Endothelial cell of umbilical vein (primary cell): ENCODE data around the gene KRTAP17-1. TPM values are rescaled to one million over a fixed set of nuclear protein-coding genes. Genes with fewer than 3 reads are reported as not detected.

ENCODE experiments used
- BruUV-seq: library from RNA; stranded (reverse); fragments of 400-500 nt; replicated peaks from 2 replicates; lab custom pipeline; 2021; lab: Mats Ljungman, UMichigan
- CTCF ChIA-PET: fragments of 300-600, 350-600 bp; sonication (Branson Sonifier 250); formaldehyde crosslinking; loops from one replicate; lab custom pipeline; 2021; ENCODE audit warnings: antibody characterized with exemption, inconsistent platforms; lab: Charles Lee
- POLR2A ChIA-PET: fragments of 300-600, 350-600 bp; sonication (Branson Sonifier 250); formaldehyde crosslinking; loops from one replicate; lab custom pipeline; 2021; ENCODE audit warnings: antibody characterized with exemption, inconsistent platforms; lab: Charles Lee
- DNase-seq: peaks from one replicate; pipeline ENCODE4 v3.0.0-alpha.2; 2011; ENCODE audit warnings: low read depth, low spot score
- FAIRE-seq: peaks from 2 replicates; lab custom pipeline; 2011; peaks lifted over from hg19 to GRCh38; lab: Jason Lieb, UNC
- H2AFZ ChIP-seq: 2 replicates; pipeline ENCODE4 v1.6.0; 2012; ENCODE audit warnings: low read depth, low read length, control low read depth, inconsistent platforms
- H3K27ac ChIP-seq: 2 replicates; pipeline ENCODE4 v1.5.1; 2011; ENCODE audit warnings: low read depth, mild to moderate bottlenecking, control low read depth, low read length, moderate library complexity; ENCODE audit not compliant: insufficient read depth
- H3K27me3 ChIP-seq, 2 experiments: 2 replicates each; pipeline versions ENCODE4 v1.6.0 to v1.6.1; 2011; ENCODE audit warnings: low read length in 2 of 2, mixed read lengths in 1 of 2; ENCODE audit not compliant: control insufficient read depth in 2 of 2, insufficient read depth in 2 of 2
- H3K36me3 ChIP-seq, 2 experiments: 2 replicates in 1 of 2; 3 replicates in 1 of 2; pipeline ENCODE4 v1.5.1; 2011; ENCODE audit warnings: low read length in 2 of 2, mild to moderate bottlenecking in 1 of 2, moderate library complexity in 1 of 2; ENCODE audit not compliant: control insufficient read depth in 2 of 2, insufficient read depth in 2 of 2; ENCODE audit errors: extremely low read depth in 1 of 2
- H3K4me1 ChIP-seq: 3 replicates; pipeline ENCODE4 v1.5.1; 2011; ENCODE audit warnings: mild to moderate bottlenecking, low read length; ENCODE audit not compliant: control insufficient read depth, insufficient read depth; ENCODE audit errors: extremely low read depth
- H3K4me2 ChIP-seq: 2 replicates; pipeline ENCODE4 v1.6.1; 2011; ENCODE audit warnings: low read length, control low read depth, mixed read lengths; ENCODE audit not compliant: insufficient read depth
- H3K4me3 ChIP-seq, 3 experiments: fragments of 200-600 bp in 1 of 3; sonication (generic), shearing (Covaris generic) in 1 of 3; replicated peaks in 1 of 3; 2 replicates each; pipeline ENCODE4 v1.5.1; 2011 to 2016; ENCODE audit warnings: control low read depth in 3 of 3, low read length in 3 of 3, mild to moderate bottlenecking in 2 of 3, inconsistent platforms in 1 of 3, low read depth in 1 of 3, moderate library complexity in 1 of 3; ENCODE audit not compliant: insufficient read depth in 1 of 3
- H3K79me2 ChIP-seq: 2 replicates; pipeline ENCODE4 v1.6.0; 2012; ENCODE audit warnings: low read length, inconsistent platforms; ENCODE audit not compliant: control insufficient read depth, insufficient read depth
- H3K9ac ChIP-seq: replicated peaks from 2 replicates; pipeline ENCODE3; 2011; ENCODE audit warnings: low read length, control low read depth; ENCODE audit not compliant: insufficient read depth; ENCODE audit errors: extremely low read depth
- H3K9me1 ChIP-seq: replicated peaks from 3 replicates; pipeline ENCODE4 v1.6.0; 2011; ENCODE audit warnings: mild to moderate bottlenecking, low read length; ENCODE audit not compliant: control insufficient read depth, insufficient read depth; ENCODE audit errors: extremely low read depth
- H3K9me3 ChIP-seq: replicated peaks from 2 replicates; pipeline ENCODE4 v1.5.1; 2012; ENCODE audit warnings: low read length, inconsistent platforms; ENCODE audit not compliant: control insufficient read depth, insufficient read depth
- H4K20me1 ChIP-seq: replicated peaks from 2 replicates; pipeline ENCODE3; 2011; ENCODE audit warnings: mild to moderate bottlenecking, low read length; ENCODE audit not compliant: control insufficient read depth, insufficient read depth; ENCODE audit errors: extremely low read depth
- EZH2 ChIP-seq: IDR thresholded peaks from 2 replicates; pipeline ENCODE4 v1.6.1; 2012; ENCODE audit warnings: borderline replicate concordance, low read depth, mild to moderate bottlenecking, moderate library complexity, low read length, inconsistent platforms; ENCODE audit not compliant: severe bottlenecking
- FOS ChIP-seq: IDR thresholded peaks from 2 replicates; pipeline ENCODE4 v1.6.1; 2011; ENCODE audit warnings: mild to moderate bottlenecking, low read length, moderate library complexity, borderline replicate concordance; ENCODE audit not compliant: insufficient read depth
- GATA2 ChIP-seq: IDR thresholded peaks from 2 replicates; pipeline ENCODE4 v1.7.0; 2011; ENCODE audit warnings: low read depth, mild to moderate bottlenecking, moderate library complexity, mixed read lengths, low read length; ENCODE audit not compliant: insufficient read length, insufficient read depth
- JUN ChIP-seq: IDR thresholded peaks from 2 replicates; pipeline ENCODE4 v1.6.1; 2011; ENCODE audit warnings: borderline replicate concordance, low read depth; ENCODE audit not compliant: insufficient read length, insufficient read depth
- POLR2AphosphoS5 ChIP-seq: IDR thresholded peaks from 2 replicates; pipeline ENCODE4 v1.6.1; 2012; ENCODE audit warnings: low read depth, mild to moderate bottlenecking, control low read depth, low read length, moderate library complexity; ENCODE audit not compliant: insufficient read depth
- dilution Hi-C: fragments of 300-500 bp; cut with MboI; formaldehyde crosslinking; loops from one replicate; pipeline ENCODE4 v1.15.0; 2019; ENCODE audit warnings: low sequenced_read_pairs; ENCODE audit not compliant: extremely low pct_ligation_motif_present
- intact Hi-C: fragments of 100-400 bp; cut with micrococcal nuclease; formaldehyde crosslinking; loops from one replicate; pipeline ENCODE4 v1.10.0; 2022
- polyA plus RNA-seq, 4 experiments: library from polyadenylated mRNA; depleted of rRNA in 3 of 4; stranded (reverse) in 3 of 4; unstranded in 1 of 4; fragments of >200 nt; gene quantifications; 2 replicates each; pipeline versions ENCODE4 v1.2.1 to v1.2.3, GENCODE V29; 2011 to 2012; ENCODE audit warnings: missing spikeins in 1 of 4
- total RNA-seq: library from RNA; stranded (reverse); gene quantifications from 2 replicates; pipeline ENCODE4 v1.2.3, GENCODE V29; 2021
- TF ChIP-seq, protein P1 (sequence below): IDR thresholded peaks from 2 replicates; pipeline ENCODE4 v1.6.1; 2011; ENCODE audit not compliant: insufficient read depth, insufficient read length
- TF ChIP-seq, protein P2 (sequence below), 2 donors: IDR thresholded peaks; 1 replicate in 1 of 2; 2 replicates in 1 of 2; pipeline ENCODE4 v1.5.1; 2011; ENCODE audit warnings: low read length in 2 of 2, mild to moderate bottlenecking in 2 of 2, moderate library complexity in 2 of 2, control low read depth in 1 of 2, inconsistent platforms in 1 of 2, low read depth in 1 of 2; ENCODE audit not compliant: insufficient read depth in 1 of 2; ENCODE audit errors: extremely low read depth in 1 of 2

The KRTAP17-1 gene
- total and polyA plus RNA-seq, 2 donors (not counting 3 experiments of a cell fraction or from before 2014, with no cell fraction given): not detected

DNA sequence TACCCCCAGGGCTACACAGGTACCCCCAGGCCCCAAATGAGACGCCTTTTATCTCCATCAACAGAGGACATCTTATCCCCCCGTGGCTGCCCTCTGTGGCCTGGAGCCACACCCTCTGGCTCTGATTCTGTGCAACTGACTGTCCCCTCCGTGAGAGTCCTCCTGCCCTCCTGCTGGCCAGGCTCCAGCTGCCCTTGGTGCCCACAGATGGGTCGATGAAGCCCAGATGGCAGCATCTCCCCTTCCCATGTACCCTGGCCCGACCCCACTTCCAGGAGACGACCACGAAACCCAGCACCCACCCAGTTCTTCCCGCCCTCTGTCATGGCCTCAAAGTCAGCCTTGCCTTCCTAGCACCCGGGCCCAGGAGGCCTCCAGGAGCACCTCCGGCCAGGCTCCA, 9.6 kb upstream of the KRTAP17-1 start:
- intact Hi-C loops (loop anchor here (10.0 kb wide), 1 partner anchor 340 kb away; no protein-coding TSS in a partner anchor), dilution Hi-C loops (no loop called here)
- Histone ChIP-seq H3K36me3 (no peaks in the 10 kb centered on the region), H3K4me3 (no peak overlapping the region), H3K27me3 (no peaks in the 10 kb centered on the region), H3K9ac (no peak overlapping the region), H3K9me1 (no peaks in the 10 kb centered on the region), H3K4me1 (no peaks in the 10 kb centered on the region), H3K9me3 (no peaks in the 10 kb centered on the region), H3K27ac (no peak overlapping the region), H4K20me1 (no peaks in the 10 kb centered on the region), H2AFZ (no peak overlapping the region), H3K4me2 (no peak overlapping the region), H3K79me2 (no peaks in the 10 kb centered on the region)
- ChIA-PET POLR2A (no interaction called here), CTCF (no interaction called here)
- TF ChIP-seq, protein P1, sequence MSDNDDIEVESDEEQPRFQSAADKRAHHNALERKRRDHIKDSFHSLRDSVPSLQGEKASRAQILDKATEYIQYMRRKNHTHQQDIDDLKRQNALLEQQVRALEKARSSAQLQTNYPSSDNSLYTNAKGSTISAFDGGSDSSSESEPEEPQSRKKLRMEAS: no peak
- no peak for TF ChIP-seq JUN
- FAIRE-seq (no peak), DNase-seq (no peak)
- no TSS peak for BruUV-seq

DNA sequence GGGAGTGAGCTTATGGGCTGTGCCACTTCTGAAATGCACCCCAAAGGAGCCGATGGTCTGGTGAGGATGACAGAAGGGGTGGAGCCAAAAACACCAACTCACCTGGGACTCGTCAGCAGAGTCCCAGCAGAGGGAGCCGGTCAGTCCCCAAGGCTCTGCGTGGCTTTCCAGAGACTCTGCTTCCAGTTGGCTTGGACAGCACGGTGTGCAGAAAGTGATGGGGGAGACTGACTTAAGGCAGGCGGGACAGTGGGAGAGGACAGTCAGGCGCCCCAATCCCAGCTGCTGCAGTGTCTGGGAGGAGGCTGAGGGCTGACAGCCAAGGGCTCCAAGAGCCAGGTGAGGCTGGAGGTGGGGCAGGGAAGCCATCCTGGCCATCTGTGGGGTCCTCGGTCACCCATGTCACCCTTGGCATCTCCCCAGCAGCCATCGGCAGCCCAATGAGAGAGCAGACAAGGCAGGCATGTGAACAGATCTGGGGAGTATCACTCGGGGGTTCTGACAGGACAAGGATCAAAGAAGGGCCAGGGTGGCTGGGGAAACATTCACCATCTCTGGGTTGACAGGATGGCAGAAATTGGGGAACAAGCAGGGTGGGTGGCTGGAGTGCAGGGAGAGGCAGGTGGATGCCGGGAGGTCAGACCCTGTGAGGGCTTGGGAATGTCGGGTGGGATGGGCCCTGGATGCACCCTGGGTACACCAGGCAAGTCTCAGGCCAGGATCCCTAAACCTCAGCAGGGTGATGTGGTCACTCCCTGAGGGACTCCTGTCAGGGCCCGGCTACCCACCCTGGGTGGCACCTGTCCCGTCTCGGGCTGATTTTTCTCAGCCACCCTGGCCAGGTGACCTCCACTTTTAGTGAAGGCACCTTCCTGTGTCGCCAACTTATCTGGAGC, 8.9 kb upstream of the KRTAP17-1 start:
- FAIRE-seq: no peak

More for the DNA sequence above, 8.9 kb upstream of the KRTAP17-1 start:
- no peak for DNase-seq
- Histone ChIP-seq H3K9me1 (no peaks in the 10 kb centered on the region), H3K27me3 (no peaks in the 10 kb centered on the region), H4K20me1 (no peaks in the 10 kb centered on the region), H3K9me3 (no peaks in the 10 kb centered on the region), H2AFZ (no peak overlapping the region), H3K36me3 (no peaks in the 10 kb centered on the region), H3K27ac (no peak overlapping the region), H3K4me2 (no peak overlapping the region), H3K4me1 (no peaks in the 10 kb centered on the region), H3K79me2 (no peaks in the 10 kb centered on the region), H3K9ac (no peak overlapping the region), H3K4me3 (no peak overlapping the region)
- ChIA-PET CTCF (interaction anchor here (3.3 kb wide), 1 partner anchor 414 kb away, joined by 34 read pairs; no protein-coding TSS in a partner anchor), POLR2A (no interaction called here)
- dilution Hi-C loops: no loop called here
- no TSS peak for BruUV-seq
- intact Hi-C loops: loop anchor here (10.0 kb wide), 1 partner anchor 340 kb away; no protein-coding TSS in a partner anchor
- TF ChIP-seq JUN (no peak), POLR2AphosphoS5 (no peak), EZH2 (no peak), GATA2 (no peak), FOS (no peak)
- TF ChIP-seq, protein P2, sequence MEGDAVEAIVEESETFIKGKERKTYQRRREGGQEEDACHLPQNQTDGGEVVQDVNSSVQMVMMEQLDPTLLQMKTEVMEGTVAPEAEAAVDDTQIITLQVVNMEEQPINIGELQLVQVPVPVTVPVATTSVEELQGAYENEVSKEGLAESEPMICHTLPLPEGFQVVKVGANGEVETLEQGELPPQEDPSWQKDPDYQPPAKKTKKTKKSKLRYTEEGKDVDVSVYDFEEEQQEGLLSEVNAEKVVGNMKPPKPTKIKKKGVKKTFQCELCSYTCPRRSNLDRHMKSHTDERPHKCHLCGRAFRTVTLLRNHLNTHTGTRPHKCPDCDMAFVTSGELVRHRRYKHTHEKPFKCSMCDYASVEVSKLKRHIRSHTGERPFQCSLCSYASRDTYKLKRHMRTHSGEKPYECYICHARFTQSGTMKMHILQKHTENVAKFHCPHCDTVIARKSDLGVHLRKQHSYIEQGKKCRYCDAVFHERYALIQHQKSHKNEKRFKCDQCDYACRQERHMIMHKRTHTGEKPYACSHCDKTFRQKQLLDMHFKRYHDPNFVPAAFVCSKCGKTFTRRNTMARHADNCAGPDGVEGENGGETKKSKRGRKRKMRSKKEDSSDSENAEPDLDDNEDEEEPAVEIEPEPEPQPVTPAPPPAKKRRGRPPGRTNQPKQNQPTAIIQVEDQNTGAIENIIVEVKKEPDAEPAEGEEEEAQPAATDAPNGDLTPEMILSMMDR (IDR thresholded peaks at IDR 0.05; ENCODE audit: extremely low read depth in 1 of 2, insufficient read depth in 1 of 2, low read depth in 1 of 2, low read length in 2 of 2): no peak
- TF ChIP-seq, protein P1: no peak
